ENCODE results near the gene C16orf87. TPM values are rescaled to one million over a fixed set of nuclear protein-coding genes. Genes with fewer than 3 reads are reported as not detected.
A peak's percentile ranks its signal among the peaks of the same experiment; 100 is the strongest.
"Not testable (repeated sequence)": the region's sequence is repeated elsewhere in the genome, so short reads cannot be mapped to it uniquely, and the experiment has no call there.

C16orf87 gene
- total and polyA plus RNA-seq, 2 donors, result 6.4 to 11.7 TPM

GRCh38 chr16:46801428-46802049 lies 29.4 kb downstream of the C16orf87 start:
- no peak overlapping the region for H3K4me3 ChIP-seq (ENCODE audit: low read depth, low read length)
- H3K36me3 ChIP-seq (ENCODE audit: insufficient read depth), result no peaks in the 10 kb centered on the region
- DNase-seq (ENCODE audit: extremely low spot score), result no peak
- H3K27ac ChIP-seq (ENCODE audit: low read depth), result no peak overlapping the region
- H3K4me1 ChIP-seq (ENCODE audit: insufficient read depth), result no peaks in the 10 kb centered on the region
- 71% methylated on average over 5 of the region's 5 CpGs for WGBS

- H3K4me3 ChIP-seq (ENCODE audit: low read depth, low read length), result no peak overlapping the region
- DNase-seq (ENCODE audit: extremely low spot score), result no peak
- H3K36me3 ChIP-seq (ENCODE audit: insufficient read depth), result no peaks in the 10 kb centered on the region
- H3K4me1 ChIP-seq (ENCODE audit: insufficient read depth), result no peaks in the 10 kb centered on the region
- H3K27ac ChIP-seq (ENCODE audit: low read depth), result no peak overlapping the region
- 90% methylated on average over 1 of the region's 1 CpG for WGBS
Measured at GRCh38 chr16:46800494-46800893, 30.5 kb downstream of the C16orf87 start.

GRCh38 chr16:46797501-46797900 lies 33.5 kb downstream of the C16orf87 start:
- Histone ChIP-seq H3K4me1 (ENCODE audit: insufficient read depth) (no peaks in the 10 kb centered on the region), H3K4me3 (ENCODE audit: low read depth, low read length) (no peak overlapping the region), H3K27ac (ENCODE audit: low read depth) (no peak overlapping the region), H3K36me3 (ENCODE audit: insufficient read depth) (no peaks in the 10 kb centered on the region)
- 91% methylated on average over 4 of the region's 4 CpGs for WGBS
- no peak for DNase-seq (ENCODE audit: extremely low spot score)

- Histone ChIP-seq H3K27ac (ENCODE audit: low read depth) (no peak overlapping the region), H3K36me3 (ENCODE audit: insufficient read depth) (no peaks in the 10 kb centered on the region), H3K4me3 (ENCODE audit: low read depth, low read length) (no peak overlapping the region), H3K4me1 (ENCODE audit: insufficient read depth) (no peaks in the 10 kb centered on the region)
- DNase-seq (ENCODE audit: extremely low spot score), result no peak
- WGBS, result 95% methylated on average over 1 of the region's 1 CpG
Measured at GRCh38 chr16:46796764-46797269, 34.2 kb downstream of the C16orf87 start.

- WGBS, result 99% methylated on average over 1 of the region's 1 CpG
- Histone ChIP-seq H3K36me3 (ENCODE audit: insufficient read depth) (no peaks in the 10 kb centered on the region), H3K4me1 (ENCODE audit: insufficient read depth) (no peaks in the 10 kb centered on the region), H3K27ac (ENCODE audit: low read depth) (no peak overlapping the region), H3K4me3 (ENCODE audit: low read depth, low read length) (no peak overlapping the region)
- DNase-seq (ENCODE audit: extremely low spot score), result no peak
Measured at GRCh38 chr16:46793841-46794240, 37.1 kb downstream of the C16orf87 start.

- Histone ChIP-seq H3K4me3 (ENCODE audit: low read depth, low read length) (no peak overlapping the region), H3K36me3 (ENCODE audit: insufficient read depth) (no peaks in the 10 kb centered on the region), H3K4me1 (ENCODE audit: insufficient read depth) (no peaks in the 10 kb centered on the region), H3K27ac (ENCODE audit: low read depth) (no peak overlapping the region)
- 87% methylated on average over 8 of the region's 8 CpGs for WGBS
- no peak for DNase-seq (ENCODE audit: extremely low spot score)
Measured at GRCh38 chr16:46790599-46791270, 40.2 kb downstream of the C16orf87 start.

- no peak overlapping the region for H3K27ac ChIP-seq (ENCODE audit: low read depth)
- H3K4me3 ChIP-seq (ENCODE audit: low read depth, low read length), result peak overlapping the region; percentile 53
- no peaks in the 10 kb centered on the region for H3K4me1 ChIP-seq (ENCODE audit: insufficient read depth)
- WGBS, result 10% methylated on average over 43 of the region's 43 CpGs
- no peaks in the 10 kb centered on the region for H3K36me3 ChIP-seq (ENCODE audit: insufficient read depth)
- no peak for DNase-seq (ENCODE audit: extremely low spot score)
Measured at GRCh38 chr16:46789499-46790414, 41.2 kb downstream of the C16orf87 start.

GRCh38 chr16:46788891-46789474 lies 42.0 kb downstream of the C16orf87 start:
- H3K4me1 ChIP-seq (ENCODE audit: insufficient read depth), result no peaks in the 10 kb centered on the region
- no peaks in the 10 kb centered on the region for H3K36me3 ChIP-seq (ENCODE audit: insufficient read depth)
- 80% methylated on average over 3 of the region's 3 CpGs for WGBS
- H3K4me3 ChIP-seq (ENCODE audit: low read depth, low read length), result no peak overlapping the region
- DNase-seq (ENCODE audit: extremely low spot score), result no peak
- no peak overlapping the region for H3K27ac ChIP-seq (ENCODE audit: low read depth)

- no peaks in the 10 kb centered on the region for H3K4me1 ChIP-seq (ENCODE audit: insufficient read depth)
- 96% methylated on average over 1 of the region's 1 CpG for WGBS
- no peaks in the 10 kb centered on the region for H3K36me3 ChIP-seq (ENCODE audit: insufficient read depth)
- H3K4me3 ChIP-seq (ENCODE audit: low read depth, low read length), result no peak overlapping the region
- DNase-seq (ENCODE audit: extremely low spot score), result no peak
- no peak overlapping the region for H3K27ac ChIP-seq (ENCODE audit: low read depth)
Measured at GRCh38 chr16:46787909-46788308, 43.1 kb downstream of the C16orf87 start.

GRCh38 chr16:46785076-46785845 lies 45.7 kb downstream of the C16orf87 start:
- no peak overlapping the region for H3K4me3 ChIP-seq (ENCODE audit: low read depth, low read length)
- DNase-seq (ENCODE audit: extremely low spot score), result no peak
- no peaks in the 10 kb centered on the region for H3K4me1 ChIP-seq (ENCODE audit: insufficient read depth)
- H3K27ac ChIP-seq (ENCODE audit: low read depth), result no peak overlapping the region
- no peaks in the 10 kb centered on the region for H3K36me3 ChIP-seq (ENCODE audit: insufficient read depth)
- 16% methylated on average over 3 of the region's 3 CpGs for WGBS

GRCh38 chr16:46784569-46784968 lies 46.4 kb downstream of the C16orf87 start:
- not testable (repeated sequence) for H3K4me3 ChIP-seq (ENCODE audit: low read depth, low read length); DNase-seq (ENCODE audit: extremely low spot score); H3K36me3 ChIP-seq (ENCODE audit: insufficient read depth); H3K4me1 ChIP-seq (ENCODE audit: insufficient read depth); H3K27ac ChIP-seq (ENCODE audit: low read depth)
- WGBS, result 63% methylated on average over 2 of the region's 2 CpGs

GRCh38 chr16:46783800-46784199 lies 47.2 kb downstream of the C16orf87 start:
- Histone ChIP-seq H3K27ac (ENCODE audit: low read depth) (no peak overlapping the region), H3K4me1 (ENCODE audit: insufficient read depth) (no peaks in the 10 kb centered on the region), H3K4me3 (ENCODE audit: low read depth, low read length) (no peak overlapping the region), H3K36me3 (ENCODE audit: insufficient read depth) (no peaks in the 10 kb centered on the region)
- 95% methylated on average over 4 of the region's 4 CpGs for WGBS
- DNase-seq (ENCODE audit: extremely low spot score), result no peak

- H3K36me3 ChIP-seq (ENCODE audit: insufficient read depth), result no peaks in the 10 kb centered on the region
- no peak overlapping the region for H3K27ac ChIP-seq (ENCODE audit: low read depth)
- DNase-seq (ENCODE audit: extremely low spot score), result no peak
- H3K4me3 ChIP-seq (ENCODE audit: low read depth, low read length), result no peak overlapping the region
- 91% methylated on average over 2 of the region's 2 CpGs for WGBS
- H3K4me1 ChIP-seq (ENCODE audit: insufficient read depth), result no peaks in the 10 kb centered on the region
Measured at GRCh38 chr16:46782320-46782719, 48.7 kb downstream of the C16orf87 start.

All from urinary bladder (tissue), 4 donors.